Activated T-helper 1 cell treated with anti-CD3 and anti-CD28 coated beads, Interleukin-12 subunit alpha, Interleukin-12 subunit beta, Interleukin-2, Interleukin-4 antibody, amounts not matched to agents 30 ng/mL and 10 ng/mL and 1 ng/mL, durations not matched to agents 14 hours and 24 hours and 36 hours (primary cell): Measurements from ENCODE around the gene PIEZO1. TPM values are rescaled to one million over a fixed set of nuclear protein-coding genes. Genes with fewer than 3 reads are reported as not detected.

ENCODE experiments used
- DNase-seq: peaks from one replicate; pipeline ENCODE4 v3.0.0; 2021; ENCODE audit warnings: low spot score
- H3K27ac Mint-ChIP-seq: one replicate; pipeline ENCODE4 v1.8.0; 2021; ENCODE audit warnings: mild to moderate bottlenecking, mixed read lengths
- H3K27me3 Mint-ChIP-seq: one replicate; pipeline ENCODE4 v1.8.0; 2022; ENCODE audit warnings: mild to moderate bottlenecking, moderate library complexity, mixed read lengths; ENCODE audit not compliant: insufficient read depth
- H3K36me3 Mint-ChIP-seq: one replicate; pipeline ENCODE4 v1.8.0; 2021; ENCODE audit warnings: low read depth, mixed read lengths
- H3K4me1 Mint-ChIP-seq: one replicate; pipeline ENCODE4 v1.8.0; 2021; ENCODE audit warnings: low read depth, mixed read lengths
- H3K4me3 Mint-ChIP-seq: one replicate; pipeline ENCODE4 v1.8.0; 2021; ENCODE audit warnings: mild to moderate bottlenecking, moderate library complexity, mixed read lengths
- H3K9me3 Mint-ChIP-seq: one replicate; pipeline ENCODE4 v1.8.0; 2021; ENCODE audit warnings: mixed read lengths
- intact Hi-C: fragments of 100-400 bp; cut with micrococcal nuclease; formaldehyde crosslinking; loops from one replicate; pipeline ENCODE4 v1.15.1; 2024
- total RNA-seq: library from RNA; stranded (reverse); gene quantifications from 2 replicates; pipeline ENCODE4 v1.2.3, GENCODE V29; 2022

The PIEZO1 gene
- total RNA-seq, 1 donor from 2014 or later, result 217 TPM

GRCh38 chr16:88701581-88702370 is 83.2 kb downstream of the PIEZO1 start:
- intact Hi-C loops, result loop anchor here (1.0 to 10.0 kb wide), 8 partner anchors 15 to 747 kb away; partner anchors contain the start of genes BANP, CDT1, CYBA and IL17C
- Mint-ChIP-seq H3K4me1 (peaks cover 57% of the 10 kb centered on the region), H3K9me3 (no peaks in the 10 kb centered on the region), H3K36me3 (peaks cover 22% of the 10 kb centered on the region), H3K27me3 (no peaks in the 10 kb centered on the region), H3K4me3 (peak overlapping the region; percentile 89), H3K27ac (peak overlapping the region; percentile 94)
- no peak for DNase-seq

GRCh38 chr16:88700636-88701482 is 84.2 kb downstream of the PIEZO1 start:
- Mint-ChIP-seq H3K4me1 (peaks cover 57% of the 10 kb centered on the region), H3K27ac (peak overlapping the region; percentile 94), H3K4me3 (peak overlapping the region; percentile 89), H3K9me3 (no peaks in the 10 kb centered on the region), H3K36me3 (peaks cover 22% of the 10 kb centered on the region), H3K27me3 (no peaks in the 10 kb centered on the region)
- intact Hi-C loops, result loop anchor here (1.0 to 10.0 kb wide), 7 partner anchors 15 to 746 kb away; partner anchors contain the start of genes BANP, CDT1, IL17C and MVD
- DNase-seq, result peak; percentile 92

- Mint-ChIP-seq H3K36me3 (peaks cover 22% of the 10 kb centered on the region), H3K4me1 (peaks cover 55% of the 10 kb centered on the region), H3K27ac (peak overlapping the region; percentile 94), H3K9me3 (no peaks in the 10 kb centered on the region), H3K27me3 (no peaks in the 10 kb centered on the region), H3K4me3 (peak overlapping the region; percentile 89)
- intact Hi-C loops, result loop anchor here (5.0 to 10.0 kb wide), 4 partner anchors 63 to 745 kb away; partner anchors contain the start of genes BANP, CDT1 and IL17C
- no peak for DNase-seq
These were observed 84.7 kb downstream of the PIEZO1 start for GRCh38 chr16:88700322-88700635.

GRCh38 chr16:88699180-88699579 is 85.8 kb downstream of the PIEZO1 start:
- Mint-ChIP-seq H3K36me3 (peaks cover 23% of the 10 kb centered on the region), H3K4me3 (no peak overlapping the region), H3K9me3 (no peaks in the 10 kb centered on the region)

GRCh38 chr16:88698646-88699045 is 86.4 kb downstream of the PIEZO1 start:
- no peaks in the 10 kb centered on the region for H3K9me3 Mint-ChIP-seq
- peaks cover 20% of the 10 kb centered on the region for H3K36me3 Mint-ChIP-seq
- intact Hi-C loops, result no loop called here
- peaks cover 40% of the 10 kb centered on the region for H3K4me1 Mint-ChIP-seq
- H3K4me3 Mint-ChIP-seq, result no peak overlapping the region
- H3K27ac Mint-ChIP-seq, result no peak overlapping the region
- no peaks in the 10 kb centered on the region for H3K27me3 Mint-ChIP-seq
- DNase-seq, result no peak

More at GRCh38 chr16:88699180-88699579, 85.8 kb downstream of the PIEZO1 start:
- DNase-seq, result no peak
- Mint-ChIP-seq H3K27me3 (no peaks in the 10 kb centered on the region), H3K4me1 (peaks cover 46% of the 10 kb centered on the region), H3K27ac (no peak overlapping the region)
- intact Hi-C loops, result no loop called here

- no peaks in the 10 kb centered on the region for H3K9me3 Mint-ChIP-seq
- intact Hi-C loops, result no loop called here
- peaks cover 20% of the 10 kb centered on the region for H3K36me3 Mint-ChIP-seq
- no peaks in the 10 kb centered on the region for H3K27me3 Mint-ChIP-seq
- DNase-seq, result no peak
- no peak overlapping the region for H3K27ac Mint-ChIP-seq
- no peak overlapping the region for H3K4me3 Mint-ChIP-seq
- H3K4me1 Mint-ChIP-seq, result peaks cover 36% of the 10 kb centered on the region
These were observed 87.0 kb downstream of the PIEZO1 start for GRCh38 chr16:88697831-88698615.

GRCh38 chr16:88697116-88697830 is 87.7 kb downstream of the PIEZO1 start:
- peaks cover 36% of the 10 kb centered on the region for H3K4me1 Mint-ChIP-seq
- H3K36me3 Mint-ChIP-seq, result peaks cover 15% of the 10 kb centered on the region
- no peak overlapping the region for H3K4me3 Mint-ChIP-seq
- H3K27me3 Mint-ChIP-seq, result no peaks in the 10 kb centered on the region
- no peak overlapping the region for H3K27ac Mint-ChIP-seq
- DNase-seq, result no peak
- no peaks in the 10 kb centered on the region for H3K9me3 Mint-ChIP-seq
- intact Hi-C loops, result no loop called here

- Mint-ChIP-seq H3K4me1 (peaks cover 36% of the 10 kb centered on the region), H3K9me3 (no peaks in the 10 kb centered on the region), H3K36me3 (peaks cover 15% of the 10 kb centered on the region), H3K27me3 (no peaks in the 10 kb centered on the region), H3K4me3 (no peak overlapping the region), H3K27ac (no peak overlapping the region)
- DNase-seq, result no peak
- intact Hi-C loops, result no loop called here
These were observed 88.6 kb downstream of the PIEZO1 start for GRCh38 chr16:88696441-88696840.

GRCh38 chr16:88695753-88696152 is 89.3 kb downstream of the PIEZO1 start:
- intact Hi-C loops, result no loop called here
- peaks cover 15% of the 10 kb centered on the region for H3K36me3 Mint-ChIP-seq
- no peak for DNase-seq
- no peaks in the 10 kb centered on the region for H3K9me3 Mint-ChIP-seq
- peaks cover 37% of the 10 kb centered on the region for H3K4me1 Mint-ChIP-seq
- no peak overlapping the region for H3K27ac Mint-ChIP-seq
- H3K27me3 Mint-ChIP-seq, result no peaks in the 10 kb centered on the region
- no peak overlapping the region for H3K4me3 Mint-ChIP-seq

GRCh38 chr16:88695218-88695617 is 89.8 kb downstream of the PIEZO1 start:
- no peak overlapping the region for H3K27ac Mint-ChIP-seq
- peaks cover 15% of the 10 kb centered on the region for H3K36me3 Mint-ChIP-seq
- DNase-seq, result no peak
- no peaks in the 10 kb centered on the region for H3K9me3 Mint-ChIP-seq
- H3K4me3 Mint-ChIP-seq, result no peak overlapping the region
- H3K27me3 Mint-ChIP-seq, result no peaks in the 10 kb centered on the region
- intact Hi-C loops, result no loop called here
- H3K4me1 Mint-ChIP-seq, result peaks cover 37% of the 10 kb centered on the region

- intact Hi-C loops, result no loop called here
- Mint-ChIP-seq H3K27ac (no peak overlapping the region), H3K4me3 (no peak overlapping the region), H3K4me1 (peaks cover 33% of the 10 kb centered on the region), H3K27me3 (no peaks in the 10 kb centered on the region), H3K36me3 (peaks cover 10% of the 10 kb centered on the region), H3K9me3 (no peaks in the 10 kb centered on the region)
- no peak for DNase-seq
These were observed 90.6 kb downstream of the PIEZO1 start for GRCh38 chr16:88694221-88695087.
